Large intestine (tissue), 3 donors: ENCODE results near the gene PPARGC1A. TPM values are rescaled to one million over a fixed set of nuclear protein-coding genes. Genes with fewer than 3 reads are reported as not detected.

ENCODE experiments used
- DNase-seq, 2 donors: peaks; one replicate each; pipeline versions ENCODE4 v3.0.0 to v3.0.0-alpha.2; 2013
- H3K27ac ChIP-seq: one replicate; pipeline ENCODE4 v1.5.1; 2013; ENCODE audit warnings: low read length
- H3K27me3 ChIP-seq: 2 replicates; pipeline ENCODE4 v1.6.1; 2013; ENCODE audit warnings: low read length; ENCODE audit not compliant: control insufficient read depth, insufficient read depth
- H3K36me3 ChIP-seq: 2 replicates; pipeline ENCODE4 v1.6.1; 2013; ENCODE audit warnings: low read length; ENCODE audit not compliant: control insufficient read depth, insufficient read depth
- H3K4me1 ChIP-seq: one replicate; pipeline ENCODE4 v1.6.1; 2013; ENCODE audit warnings: low read length; ENCODE audit not compliant: control insufficient read depth, insufficient read depth
- H3K4me3 ChIP-seq: one replicate; pipeline ENCODE4 v1.5.1; 2013; ENCODE audit warnings: low read length
- H3K9me3 ChIP-seq: one replicate; pipeline ENCODE4 v1.6.1; 2013; ENCODE audit warnings: mild to moderate bottlenecking, low read depth, low read length, moderate library complexity; ENCODE audit not compliant: control insufficient read depth
- WGBS: methylation state at CpG from one replicate; pipeline ENCODE4 v1.1.5; 2013; ENCODE audit warnings: low lambda C conversion rate; ENCODE audit not compliant: insufficient coverage; 5-methylcytosine and 5-hydroxymethylcytosine counted together
- polyA plus RNA-seq: library from polyadenylated mRNA; unstranded; fragments of 120-200 nt; gene quantifications from one replicate; pipeline ENCODE4 v1.2.1, GENCODE V29; 2013

The PPARGC1A gene
- polyA plus RNA-seq, 1 donor, result 3.2 TPM

GRCh38 chr4:23882976-23883531 is 6.8 kb downstream of the PPARGC1A start:
- Histone ChIP-seq H3K9me3 (no peaks in the 10 kb centered on the region), H3K27ac (no peak overlapping the region), H3K36me3 (no peaks in the 10 kb centered on the region), H3K4me1 (peaks cover 11% of the 10 kb centered on the region), H3K4me3 (no peak overlapping the region), H3K27me3 (no peaks in the 10 kb centered on the region)
- DNase-seq, result no peak
- WGBS, result no CpG with 5 or more reads among the region's 5 CpGs

GRCh38 chr4:23881674-23882337 is 8.0 kb downstream of the PPARGC1A start:
- H3K4me3 ChIP-seq, result no peak overlapping the region
- H3K36me3 ChIP-seq, result no peaks in the 10 kb centered on the region
- peak in 1 of 2 donors; percentile 44 for DNase-seq
- no peak overlapping the region for H3K27ac ChIP-seq
- H3K9me3 ChIP-seq, result no peaks in the 10 kb centered on the region
- peaks cover 20% of the 10 kb centered on the region for H3K4me1 ChIP-seq
- H3K27me3 ChIP-seq, result no peaks in the 10 kb centered on the region
- no CpG with 5 or more reads among the region's 8 CpGs for WGBS

GRCh38 chr4:23881052-23881501 is 8.8 kb downstream of the PPARGC1A start:
- WGBS, result no CpG with 5 or more reads among the region's 5 CpGs

GRCh38 chr4:23878912-23879732 is 10.7 kb downstream of the PPARGC1A start:
- Histone ChIP-seq H3K4me3 (no peak overlapping the region), H3K27me3 (no peaks in the 10 kb centered on the region), H3K36me3 (no peaks in the 10 kb centered on the region), H3K9me3 (no peaks in the 10 kb centered on the region), H3K4me1 (peaks cover 45% of the 10 kb centered on the region), H3K27ac (no peak overlapping the region)
- DNase-seq, result no peak
- 75% methylated on average over 2 of the region's 7 CpGs for WGBS

More at GRCh38 chr4:23881052-23881501, 8.8 kb downstream of the PPARGC1A start:
- Histone ChIP-seq H3K4me3 (no peak overlapping the region), H3K36me3 (no peaks in the 10 kb centered on the region), H3K4me1 (peaks cover 27% of the 10 kb centered on the region), H3K9me3 (no peaks in the 10 kb centered on the region), H3K27me3 (no peaks in the 10 kb centered on the region), H3K27ac (no peak overlapping the region)
- no peak for DNase-seq

- H3K27me3 ChIP-seq, result no peaks in the 10 kb centered on the region
- H3K27ac ChIP-seq, result no peak overlapping the region
- no peaks in the 10 kb centered on the region for H3K9me3 ChIP-seq
- WGBS, result 10% methylated on average over 2 of the region's 6 CpGs
- H3K4me3 ChIP-seq, result no peak overlapping the region
- H3K36me3 ChIP-seq, result no peaks in the 10 kb centered on the region
- DNase-seq, result no peak
- H3K4me1 ChIP-seq, result peaks cover 46% of the 10 kb centered on the region
These were observed 11.5 kb downstream of the PPARGC1A start for GRCh38 chr4:23878246-23878891.

GRCh38 chr4:23877758-23878229 is 12.1 kb downstream of the PPARGC1A start:
- Histone ChIP-seq H3K4me1 (peaks cover 46% of the 10 kb centered on the region), H3K36me3 (no peaks in the 10 kb centered on the region), H3K27me3 (no peaks in the 10 kb centered on the region), H3K9me3 (no peaks in the 10 kb centered on the region), H3K4me3 (no peak overlapping the region), H3K27ac (no peak overlapping the region)
- DNase-seq, result peak in 1 of 2 donors; percentile 65
- whole genome bisulfite sequencing, result 20% methylated on average over 1 of the region's 2 CpGs

- DNase-seq, result peak in 1 of 2 donors; percentile 37
- Histone ChIP-seq H3K4me3 (no peak overlapping the region), H3K9me3 (no peaks in the 10 kb centered on the region), H3K27me3 (no peaks in the 10 kb centered on the region), H3K27ac (no peak overlapping the region), H3K4me1 (peaks cover 40% of the 10 kb centered on the region), H3K36me3 (no peaks in the 10 kb centered on the region)
- WGBS, result no CpG with 5 or more reads among the region's 3 CpGs
These were observed 13.3 kb downstream of the PPARGC1A start for GRCh38 chr4:23876418-23877089.

GRCh38 chr4:23875317-23875716 is 14.5 kb downstream of the PPARGC1A start:
- peak in 1 of 2 donors; percentile 75 for DNase-seq
- WGBS, result 29% methylated on average over 1 of the region's 6 CpGs

GRCh38 chr4:23874536-23874901 is 15.3 kb downstream of the PPARGC1A start:
- Histone ChIP-seq H3K4me1 (peaks cover 40% of the 10 kb centered on the region), H3K27ac (no peak overlapping the region), H3K36me3 (no peaks in the 10 kb centered on the region), H3K9me3 (no peaks in the 10 kb centered on the region), H3K4me3 (no peak overlapping the region), H3K27me3 (no peaks in the 10 kb centered on the region)
- DNase-seq, result peak in 1 of 2 donors; percentile 80
- WGBS, result no CpG with 5 or more reads among the region's 2 CpGs

More at GRCh38 chr4:23875317-23875716, 14.5 kb downstream of the PPARGC1A start:
- Histone ChIP-seq H3K4me3 (no peak overlapping the region), H3K27ac (no peak overlapping the region), H3K4me1 (peaks cover 40% of the 10 kb centered on the region), H3K27me3 (no peaks in the 10 kb centered on the region), H3K9me3 (no peaks in the 10 kb centered on the region), H3K36me3 (no peaks in the 10 kb centered on the region)
